ENCODE measurements around the gene PPIL4.

PPIL4 gene

DNA sequence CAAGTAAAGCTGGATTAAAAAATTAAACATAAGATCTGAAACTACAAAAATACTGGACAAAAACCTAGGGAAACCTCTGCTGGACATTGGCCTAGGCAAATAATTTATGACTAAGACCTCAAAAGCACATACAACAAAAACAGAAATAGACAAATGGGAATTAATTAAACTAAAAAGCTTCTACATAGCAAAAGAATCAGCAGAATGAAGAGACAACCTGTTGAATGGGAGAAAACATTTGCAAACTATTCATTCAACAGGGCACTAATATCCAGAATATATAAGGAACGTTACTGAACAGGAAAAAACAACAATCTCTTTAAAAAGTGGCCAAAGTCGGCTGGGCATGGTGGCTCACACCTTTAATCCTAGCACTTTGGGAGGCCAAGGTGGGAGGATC lies 13.5 kb upstream of the PPIL4 start:
- H3K9me3 Mint-ChIP-seq = no peaks in the 10 kb centered on the region
- no peaks in the 10 kb centered on the region for H3K27me3 Mint-ChIP-seq
- H3K27ac Mint-ChIP-seq = no peak overlapping the region
- no peak for ATAC-seq (ENCODE audit: low read depth)
- H3K4me3 Mint-ChIP-seq = no peak overlapping the region
- H3K4me1 Mint-ChIP-seq = no peaks in the 10 kb centered on the region
- H3K36me3 Mint-ChIP-seq = no peaks in the 10 kb centered on the region
- no peak for DNase-seq (ENCODE audit: low spot score in 2 of 2)

DNA sequence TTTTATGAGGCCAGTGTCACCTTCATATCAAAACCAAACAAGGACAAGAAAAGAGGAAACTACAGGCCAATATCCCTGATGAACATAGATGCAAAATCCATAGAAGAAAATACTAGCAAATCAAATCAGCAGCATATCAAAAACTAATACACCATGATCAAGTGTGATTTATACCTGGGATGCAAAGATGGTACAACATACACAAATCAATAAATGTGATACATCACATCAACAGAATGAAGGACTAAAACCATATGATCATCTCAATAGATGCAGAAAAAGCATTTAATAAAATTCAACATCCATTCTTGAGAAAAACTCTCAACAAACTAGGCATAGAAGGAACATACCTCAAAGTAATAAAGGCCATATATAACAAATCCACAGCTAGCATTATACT lies 12.2 kb upstream of the PPIL4 start:
- DNase-seq (ENCODE audit: low spot score in 2 of 2) (no peak), ATAC-seq (ENCODE audit: low read depth) (no peak)
- H3K27ac Mint-ChIP-seq = no peak overlapping the region
- H3K9me3 Mint-ChIP-seq = no peaks in the 10 kb centered on the region
- H3K36me3 Mint-ChIP-seq = no peaks in the 10 kb centered on the region
- H3K27me3 Mint-ChIP-seq = no peaks in the 10 kb centered on the region
- H3K4me1 Mint-ChIP-seq = no peaks in the 10 kb centered on the region
- no peak overlapping the region for H3K4me3 Mint-ChIP-seq

DNA sequence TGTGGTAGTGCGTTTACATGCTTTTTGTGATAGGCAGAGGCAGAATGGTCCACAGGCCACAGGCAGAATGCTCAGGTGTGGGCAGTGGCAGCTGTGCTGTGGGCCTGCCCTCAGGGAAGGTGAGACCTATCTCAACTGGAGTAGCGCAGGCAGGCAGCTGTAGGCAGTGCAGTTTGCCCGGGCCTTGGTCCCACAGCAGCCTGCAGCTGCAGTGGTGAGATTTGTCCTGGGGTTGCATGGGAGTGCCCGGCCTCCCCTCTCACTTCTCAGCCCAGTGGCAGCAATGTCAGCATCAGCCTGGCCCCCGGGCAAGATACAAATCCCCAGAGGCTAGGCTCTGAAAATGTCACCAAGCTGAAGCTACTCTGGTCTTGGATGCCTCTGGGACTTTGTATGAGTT lies 6.1 kb upstream of the PPIL4 start:
- ATAC-seq (ENCODE audit: low read depth) = no peak
- peaks cover 4% of the 10 kb centered on the region for H3K4me1 Mint-ChIP-seq

DNA sequence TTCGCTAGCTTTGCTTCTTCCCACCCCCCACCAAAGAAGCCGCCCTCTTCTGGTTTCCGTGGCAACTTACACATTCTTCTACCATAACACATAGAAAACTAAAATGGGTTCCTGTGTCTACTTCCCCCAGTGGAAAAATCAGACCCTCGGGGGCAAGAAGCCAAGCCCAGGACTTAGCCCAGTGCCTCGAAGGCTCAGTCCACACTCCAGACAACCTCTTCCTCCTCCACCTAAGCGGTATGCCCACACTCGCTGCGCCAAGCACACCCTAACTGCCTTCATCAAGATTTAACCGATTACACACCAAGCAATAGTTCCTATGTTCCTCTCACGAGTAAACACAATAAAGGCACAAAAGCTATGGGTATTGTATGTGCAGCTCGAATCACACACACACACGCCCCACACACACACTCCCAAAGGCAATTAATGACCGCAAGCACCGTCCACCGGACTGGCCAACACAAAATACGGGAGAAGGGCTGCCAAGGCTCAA lies 537 bp downstream of the PPIL4 start:
- peaks cover 8% of the 10 kb centered on the region for H3K36me3 Mint-ChIP-seq
- H3K4me1 Mint-ChIP-seq = peaks cover 33% of the 10 kb centered on the region
- H3K9me3 Mint-ChIP-seq = no peaks in the 10 kb centered on the region

More for the DNA sequence above, 6.1 kb upstream of the PPIL4 start:
- H3K27ac Mint-ChIP-seq = no peak overlapping the region
- H3K27me3 Mint-ChIP-seq = peaks cover 3% of the 10 kb centered on the region
- no peaks in the 10 kb centered on the region for H3K36me3 Mint-ChIP-seq
- H3K4me3 Mint-ChIP-seq = no peak overlapping the region
- no peak for DNase-seq (ENCODE audit: low spot score in 2 of 2)
- no peaks in the 10 kb centered on the region for H3K9me3 Mint-ChIP-seq

DNA sequence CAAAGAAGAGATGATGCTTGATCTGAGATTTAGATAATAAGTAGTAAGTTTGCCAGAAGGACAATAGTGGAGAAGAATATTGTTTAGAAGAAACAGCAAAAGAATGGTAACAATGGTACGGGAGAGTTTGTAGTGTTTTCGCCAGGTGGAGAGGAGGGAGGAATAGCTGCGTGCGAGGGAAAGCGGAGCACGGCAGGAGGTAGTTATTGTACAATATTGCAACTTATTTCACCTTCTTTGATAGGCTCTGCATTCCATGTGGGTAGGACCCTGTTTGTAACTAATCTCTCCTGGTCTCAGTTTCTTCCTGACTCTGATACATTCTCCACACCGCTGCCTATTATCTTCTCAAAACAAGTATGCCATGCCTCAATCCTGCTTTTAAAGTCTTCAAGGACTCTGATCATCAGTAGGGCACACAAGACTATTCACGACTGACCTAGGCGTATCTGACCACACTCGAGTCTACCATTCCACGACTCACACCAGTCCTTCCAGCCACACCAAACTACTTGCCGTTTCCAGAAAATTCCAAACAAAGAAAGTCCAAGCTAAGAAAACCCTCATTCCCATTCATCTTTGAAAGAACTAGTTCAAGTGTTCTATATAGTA lies 1.1 kb downstream of the PPIL4 start:
- H3K27me3 Mint-ChIP-seq = peaks cover 3% of the 10 kb centered on the region
- H3K4me3 Mint-ChIP-seq = peak overlapping the region; percentile 98
- peaks cover 10% of the 10 kb centered on the region for H3K36me3 Mint-ChIP-seq
- H3K4me1 Mint-ChIP-seq = peaks cover 33% of the 10 kb centered on the region
- H3K9me3 Mint-ChIP-seq = no peaks in the 10 kb centered on the region
- DNase-seq (ENCODE audit: low spot score in 2 of 2) (no peak), ATAC-seq (ENCODE audit: low read depth) (no peak)
- H3K27ac Mint-ChIP-seq = peak overlapping the region; percentile 99

More for the DNA sequence above, 537 bp downstream of the PPIL4 start:
- DNase-seq (ENCODE audit: low spot score in 2 of 2) = peak; percentile 67 to 76
- H3K27ac Mint-ChIP-seq = peak overlapping the region; percentile 99
- peaks cover 3% of the 10 kb centered on the region for H3K27me3 Mint-ChIP-seq
- ATAC-seq (ENCODE audit: low read depth) = peak; percentile 50
- H3K4me3 Mint-ChIP-seq = peak overlapping the region; percentile 98

DNA sequence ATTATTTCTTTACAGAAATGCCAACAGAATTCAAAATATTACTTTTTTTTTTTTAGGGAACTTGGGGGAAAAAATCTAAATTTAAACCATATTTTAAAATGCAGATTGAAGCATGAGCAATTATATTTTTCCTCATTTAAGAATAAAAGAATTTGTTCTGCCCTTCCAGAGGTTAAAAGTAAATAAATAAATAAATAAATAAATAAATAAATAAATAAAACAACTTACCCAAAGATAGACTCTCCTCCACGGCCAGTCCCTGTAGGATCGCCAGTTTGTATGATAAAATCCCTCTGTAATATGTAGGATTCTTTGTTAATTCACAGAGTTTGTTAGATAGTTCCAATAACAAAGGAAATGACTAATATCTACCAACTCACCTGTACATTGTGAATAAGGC lies 4.7 kb downstream of the PPIL4 start:
- no peak overlapping the region for H3K4me3 Mint-ChIP-seq
- H3K9me3 Mint-ChIP-seq = no peaks in the 10 kb centered on the region
- H3K27ac Mint-ChIP-seq = no peak overlapping the region
- ATAC-seq (ENCODE audit: low read depth) = no peak
- H3K36me3 Mint-ChIP-seq = peaks cover 23% of the 10 kb centered on the region
- H3K4me1 Mint-ChIP-seq = peaks cover 29% of the 10 kb centered on the region
- no peak for DNase-seq (ENCODE audit: low spot score in 2 of 2)
- H3K27me3 Mint-ChIP-seq = no peaks in the 10 kb centered on the region

DNA sequence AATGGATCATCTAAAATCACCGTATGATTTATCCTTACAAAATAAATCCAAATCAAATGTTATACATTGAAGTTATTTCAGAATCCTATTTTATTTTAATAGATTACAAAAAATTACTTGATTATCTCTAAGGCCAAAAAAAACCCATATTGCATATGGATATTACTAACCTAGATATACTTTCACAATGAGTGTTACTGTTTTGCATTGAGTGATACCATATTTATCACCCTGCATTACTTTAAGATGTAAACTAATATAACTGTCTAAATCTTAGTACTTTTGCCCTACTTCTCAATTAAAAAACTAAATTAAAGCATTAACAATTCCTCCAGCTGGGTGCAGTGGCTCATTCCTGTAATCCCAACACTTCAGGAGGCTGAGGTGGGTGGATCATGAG lies 11.1 kb downstream of the PPIL4 start:
- DNase-seq (ENCODE audit: low spot score in 2 of 2) (no peak), ATAC-seq (ENCODE audit: low read depth) (no peak)
- peaks cover 32% of the 10 kb centered on the region for H3K36me3 Mint-ChIP-seq
- H3K9me3 Mint-ChIP-seq = no peaks in the 10 kb centered on the region
- peaks cover 3% of the 10 kb centered on the region for H3K4me1 Mint-ChIP-seq
- no peak overlapping the region for H3K27ac Mint-ChIP-seq
- H3K4me3 Mint-ChIP-seq = no peak overlapping the region
- H3K27me3 Mint-ChIP-seq = no peaks in the 10 kb centered on the region

DNA sequence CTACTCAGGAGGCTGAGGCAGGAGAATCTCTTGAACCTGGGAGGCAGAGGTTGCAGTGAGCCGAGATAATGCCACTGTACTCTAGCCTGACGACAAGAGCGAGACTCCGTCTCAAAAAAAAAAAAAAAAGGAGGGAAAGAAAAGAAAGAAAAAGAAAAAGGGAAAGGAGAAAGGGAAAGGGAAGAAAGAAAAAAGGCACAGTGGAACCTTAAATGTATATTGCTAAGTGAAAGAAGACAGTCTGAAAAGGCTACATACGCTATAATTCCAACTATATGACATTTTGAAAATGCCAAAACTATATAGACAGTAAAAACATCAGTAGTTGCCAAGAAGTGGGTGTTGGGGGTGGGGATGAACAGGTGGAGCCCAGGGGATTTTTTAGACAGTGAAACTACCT lies 16.2 kb downstream of the PPIL4 start:
- Mint-ChIP-seq H3K27me3 (no peaks in the 10 kb centered on the region), H3K36me3 (peaks cover 24% of the 10 kb centered on the region), H3K4me1 (no peaks in the 10 kb centered on the region), H3K9me3 (no peaks in the 10 kb centered on the region), H3K27ac (no peak overlapping the region), H3K4me3 (no peak overlapping the region)
- DNase-seq (ENCODE audit: low spot score in 2 of 2) = no peak
- ATAC-seq (ENCODE audit: low read depth) = no peak

DNA sequence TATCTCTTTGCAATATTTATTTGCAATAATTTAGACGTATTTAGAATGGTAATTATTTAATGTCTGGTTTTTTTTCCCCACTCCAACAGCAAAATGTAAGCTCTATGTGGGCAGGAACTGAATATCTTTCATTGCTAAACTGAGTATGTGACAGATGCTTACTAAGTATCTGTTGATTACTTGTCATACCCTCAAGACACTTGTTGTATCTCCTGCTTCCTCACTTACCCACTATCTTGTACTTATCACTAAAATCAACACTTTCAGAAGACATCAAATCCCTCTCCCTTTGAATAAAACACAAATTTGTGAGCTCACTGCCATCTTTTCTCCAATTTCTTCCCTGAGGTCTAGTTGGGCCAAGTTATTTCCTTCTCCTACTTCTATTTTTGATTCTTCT lies 30.3 kb downstream of the PPIL4 start:
- Mint-ChIP-seq H3K4me1 (peaks cover 4% of the 10 kb centered on the region), H3K36me3 (peaks cover 16% of the 10 kb centered on the region), H3K4me3 (no peak overlapping the region), H3K9me3 (no peaks in the 10 kb centered on the region), H3K27me3 (no peaks in the 10 kb centered on the region), H3K27ac (no peak overlapping the region)
- ATAC-seq (ENCODE audit: low read depth) (no peak), DNase-seq (ENCODE audit: low spot score in 2 of 2) (no peak)

DNA sequence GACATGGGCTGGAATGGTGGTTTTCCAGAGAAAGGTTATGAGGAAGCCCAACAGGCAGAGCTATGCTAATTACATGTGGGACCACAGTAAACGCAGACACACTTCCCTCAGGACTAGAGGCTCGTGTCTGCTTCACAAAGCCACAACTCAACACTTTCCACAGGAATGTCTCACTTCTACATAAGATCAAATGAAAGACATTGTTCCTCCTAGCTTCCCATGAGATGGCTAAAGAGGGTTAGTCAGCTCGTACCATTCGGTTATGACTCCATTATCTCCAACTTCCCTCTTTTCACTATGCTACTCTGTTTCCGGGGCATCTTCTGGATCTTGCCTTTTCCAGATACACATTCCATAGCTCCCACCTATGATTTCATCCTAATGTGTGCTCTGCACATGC lies 31.9 kb downstream of the PPIL4 start:
- Mint-ChIP-seq H3K27me3 (no peaks in the 10 kb centered on the region), H3K4me1 (peaks cover 4% of the 10 kb centered on the region), H3K4me3 (no peak overlapping the region), H3K9me3 (no peaks in the 10 kb centered on the region), H3K36me3 (peaks cover 16% of the 10 kb centered on the region), H3K27ac (peak overlapping the region; percentile 62)
- ATAC-seq (ENCODE audit: low read depth) (no peak), DNase-seq (ENCODE audit: low spot score in 2 of 2) (no peak)

DNA sequence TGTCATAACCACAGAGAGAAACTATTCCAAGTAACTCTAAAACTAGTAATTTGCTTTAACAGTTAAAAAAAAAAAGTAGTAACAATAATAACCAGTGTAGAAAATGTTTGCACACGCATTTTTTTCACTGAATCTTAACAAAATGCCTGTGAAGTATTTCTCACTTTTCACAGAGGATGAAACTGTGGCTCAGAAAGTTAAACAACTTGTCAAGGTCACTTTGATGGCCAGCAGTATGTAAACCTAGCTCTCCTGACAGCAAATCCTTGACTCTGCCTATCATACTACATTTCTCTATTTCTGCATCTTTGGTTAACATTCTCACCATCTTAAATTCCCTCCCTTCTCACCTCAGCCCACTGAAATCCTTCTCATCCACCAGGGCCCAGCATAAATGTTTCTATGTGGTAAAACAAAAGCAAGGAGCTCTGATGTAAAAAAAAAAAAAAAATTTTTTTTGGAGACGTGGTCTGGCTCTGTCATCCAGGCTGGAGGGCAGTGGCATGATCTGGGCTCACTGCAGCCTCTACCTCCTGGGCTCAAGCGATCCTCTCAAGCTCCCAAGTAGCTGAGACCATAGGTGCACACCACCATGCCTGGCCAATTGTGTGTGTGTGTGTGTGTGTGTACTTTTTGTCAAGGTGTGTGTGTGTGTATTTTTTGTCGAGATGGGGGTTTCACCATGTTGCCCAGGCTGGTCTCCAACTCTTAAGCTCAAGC lies 34.9 kb downstream of the PPIL4 start:
- H3K36me3 Mint-ChIP-seq = peaks cover 16% of the 10 kb centered on the region
- H3K27me3 Mint-ChIP-seq = no peaks in the 10 kb centered on the region
- no peak overlapping the region for H3K4me3 Mint-ChIP-seq
- DNase-seq (ENCODE audit: low spot score in 2 of 2) (no peak), ATAC-seq (ENCODE audit: low read depth) (no peak)
- H3K4me1 Mint-ChIP-seq = peaks cover 5% of the 10 kb centered on the region
- no peaks in the 10 kb centered on the region for H3K9me3 Mint-ChIP-seq
- no peak overlapping the region for H3K27ac Mint-ChIP-seq

DNA sequence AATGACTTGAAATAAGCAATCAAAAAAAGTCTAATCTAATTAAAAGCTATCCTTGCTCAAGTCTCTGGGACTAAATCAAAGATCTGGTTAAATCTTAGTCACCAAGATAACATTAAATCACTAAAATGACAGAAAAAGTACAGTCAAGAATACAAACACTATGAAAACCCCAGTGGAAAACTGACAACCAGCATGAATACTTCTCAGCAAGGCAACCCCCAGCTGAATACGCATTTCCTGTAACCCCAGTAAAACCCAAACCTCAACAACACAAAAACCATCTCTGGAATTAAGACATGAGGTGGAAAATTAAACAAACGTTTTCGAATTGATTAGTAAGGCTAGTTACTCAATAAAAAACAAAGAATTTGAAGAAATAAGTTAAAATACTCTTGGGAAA lies 37.4 kb downstream of the PPIL4 start:
- H3K27me3 Mint-ChIP-seq = no peaks in the 10 kb centered on the region
- ATAC-seq (ENCODE audit: low read depth) (peak; percentile 49), DNase-seq (ENCODE audit: low spot score in 2 of 2) (no peak)
- H3K4me1 Mint-ChIP-seq = peaks cover 5% of the 10 kb centered on the region
- no peak overlapping the region for H3K4me3 Mint-ChIP-seq
- H3K36me3 Mint-ChIP-seq = peaks cover 24% of the 10 kb centered on the region
- peak overlapping the region; percentile 38 for H3K27ac Mint-ChIP-seq
- H3K9me3 Mint-ChIP-seq = no peaks in the 10 kb centered on the region

DNA sequence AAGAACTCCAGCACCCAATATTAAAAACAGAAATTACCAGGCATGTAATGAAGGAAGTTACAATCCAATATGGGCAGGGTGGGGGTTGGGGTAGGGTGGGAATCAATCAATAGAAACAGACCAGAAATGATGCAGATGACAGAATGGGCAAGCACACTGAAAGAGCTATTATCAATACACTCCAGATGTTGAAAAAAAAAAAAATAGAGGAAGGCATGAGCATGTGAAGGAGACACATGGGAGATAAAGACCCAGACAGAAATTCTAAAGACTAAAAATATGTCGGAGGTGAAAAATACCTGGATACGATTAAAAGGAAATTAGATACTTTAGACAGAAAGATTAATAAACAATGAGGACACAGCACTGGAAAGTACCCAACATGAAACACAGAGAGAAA lies 42.0 kb downstream of the PPIL4 start:
- Mint-ChIP-seq H3K27me3 (no peaks in the 10 kb centered on the region), H3K4me3 (no peak overlapping the region), H3K36me3 (peaks cover 18% of the 10 kb centered on the region), H3K27ac (peak overlapping the region; percentile 56), H3K4me1 (peaks cover 5% of the 10 kb centered on the region), H3K9me3 (no peaks in the 10 kb centered on the region)
- DNase-seq (ENCODE audit: low spot score in 2 of 2) (no peak), ATAC-seq (ENCODE audit: low read depth) (no peak)

DNA sequence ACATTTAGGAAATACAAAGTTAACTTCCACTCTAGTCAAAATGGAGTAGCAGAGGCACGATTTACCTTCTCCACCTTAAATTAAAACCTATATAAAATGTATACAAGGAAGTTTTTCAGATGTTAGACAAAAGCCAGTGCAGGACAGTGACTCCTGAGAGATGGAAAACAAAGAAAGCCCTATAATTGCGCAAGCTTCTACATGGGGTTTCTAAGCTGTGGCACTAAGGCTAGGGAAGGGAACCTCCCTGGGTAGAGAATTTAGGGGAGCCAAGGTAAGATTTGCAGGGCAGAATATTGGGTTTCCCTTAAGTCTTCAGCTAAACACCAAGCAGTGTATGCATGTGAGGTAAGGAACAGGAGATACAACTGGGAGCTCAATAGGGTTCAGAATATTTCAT lies 42.6 kb downstream of the PPIL4 start:
- no peaks in the 10 kb centered on the region for H3K27me3 Mint-ChIP-seq
- no peaks in the 10 kb centered on the region for H3K9me3 Mint-ChIP-seq
- DNase-seq (ENCODE audit: low spot score in 2 of 2) (no peak), ATAC-seq (ENCODE audit: low read depth) (no peak)
- peaks cover 18% of the 10 kb centered on the region for H3K36me3 Mint-ChIP-seq
- H3K4me1 Mint-ChIP-seq = peaks cover 5% of the 10 kb centered on the region
- H3K4me3 Mint-ChIP-seq = no peak overlapping the region
- H3K27ac Mint-ChIP-seq = peak overlapping the region; percentile 56

DNA sequence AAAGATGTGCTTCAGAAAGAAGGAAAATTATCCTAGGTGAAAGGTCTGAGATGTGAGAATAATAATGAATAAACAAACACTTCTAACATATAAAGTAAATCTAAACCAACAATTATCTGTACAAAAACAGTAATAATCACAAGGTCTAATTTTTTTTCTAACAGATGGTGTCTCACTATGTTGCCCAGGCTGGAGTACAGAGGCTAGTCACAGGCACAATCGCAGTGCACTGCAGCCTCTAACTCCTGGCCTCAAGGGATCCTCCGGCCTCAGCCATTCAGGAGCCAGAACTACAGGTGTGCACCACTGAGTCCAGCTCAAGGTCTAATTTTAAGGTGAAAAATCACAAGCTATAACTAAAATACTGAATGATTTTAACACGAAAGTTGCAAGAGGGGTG lies 44.1 kb downstream of the PPIL4 start:
- Mint-ChIP-seq H3K4me1 (peaks cover under 1% of the 10 kb centered on the region), H3K27me3 (no peaks in the 10 kb centered on the region), H3K36me3 (peaks cover 13% of the 10 kb centered on the region), H3K9me3 (no peaks in the 10 kb centered on the region), H3K4me3 (no peak overlapping the region), H3K27ac (peak overlapping the region; percentile 86)
- no peak for DNase-seq (ENCODE audit: low spot score in 2 of 2)
- no peak for ATAC-seq (ENCODE audit: low read depth)

Data from memory B cell (primary cell).